Smooth muscle cell (in vitro differentiated cells): Measurements from ENCODE around the gene FAHD1. TPM values are rescaled to one million over a fixed set of nuclear protein-coding genes. Genes with fewer than 3 reads are reported as not detected.

Experiments
- DNase-seq: peaks from one replicate; lab custom pipeline; 2025; ENCODE audit not compliant: unreplicated experiment; lab: John Stamatoyannopoulos, UW
- H2AFZ ChIP-seq: fragments of 200-600 bp; sonication (generic); 2 replicates; pipeline ENCODE4 v1.6.0; 2016; ENCODE audit warnings: antibody characterized with exemption, low read depth, mild to moderate bottlenecking
- H3F3A ChIP-seq: fragments of 200-600 bp; sonication (generic); 2 replicates; pipeline ENCODE4 v1.6.0; 2017; ENCODE audit warnings: antibody characterized with exemption, low read depth
- H3K27ac ChIP-seq: fragments of 200-600 bp; sonication (generic); 2 replicates; pipeline ENCODE4 v1.5.1; 2016; ENCODE audit warnings: low read depth, mild to moderate bottlenecking
- H3K27me3 ChIP-seq: fragments of 200-600 bp; sonication (generic); 2 replicates; pipeline ENCODE4 v1.6.1; 2016; ENCODE audit warnings: low read depth, mild to moderate bottlenecking
- H3K36me3 ChIP-seq: fragments of 200-600 bp; sonication (generic); 2 replicates; pipeline ENCODE4 v1.5.1; 2016; ENCODE audit warnings: low read depth
- H3K4me1 ChIP-seq: fragments of 200-600 bp; sonication (generic); 2 replicates; pipeline ENCODE4 v1.5.1; 2016; ENCODE audit warnings: low read depth
- H3K4me2 ChIP-seq: fragments of 200-600 bp; sonication (generic); 2 replicates; pipeline ENCODE4 v1.6.0; 2016; ENCODE audit warnings: mild to moderate bottlenecking
- H3K4me3 ChIP-seq: fragments of 200-600 bp; sonication (generic); 2 replicates; pipeline ENCODE4 v1.5.1; 2016; ENCODE audit warnings: mild to moderate bottlenecking
- H3K79me2 ChIP-seq: fragments of 200-600 bp; sonication (generic); 2 replicates; pipeline ENCODE4 v1.6.0; 2016; ENCODE audit warnings: low read depth, mild to moderate bottlenecking
- H3K9ac ChIP-seq: fragments of 200-600 bp; sonication (generic); 2 replicates; pipeline ENCODE4 v1.6.0; 2016; ENCODE audit warnings: low read depth
- H3K9me3 ChIP-seq: fragments of 200-600 bp; sonication (generic); replicated peaks from 2 replicates; pipeline ENCODE4 v1.5.1; 2016; ENCODE audit warnings: low read depth
- H4K20me1 ChIP-seq: fragments of 200-600 bp; sonication (generic); 2 replicates; pipeline ENCODE4 v1.6.0; 2016; ENCODE audit warnings: low read depth
- CTCF ChIP-seq: fragments of 200-600 bp; sonication (generic); IDR thresholded peaks from 2 replicates; pipeline ENCODE4 v1.5.1; 2017; ENCODE audit warnings: borderline replicate concordance, mild to moderate bottlenecking, antibody characterized with exemption; ENCODE audit not compliant: insufficient read depth, poor library complexity, severe bottlenecking
- WGBS: methylation state at CpG from one replicate; pipeline ENCODE4 v1.1.7; 2016; ENCODE audit warnings: low lambda C conversion rate; 5-methylcytosine and 5-hydroxymethylcytosine counted together
- polyA plus RNA-seq: library from polyadenylated mRNA; unstranded; fragments of >200 nt; fragmentation: Nextera tagmentation; extraction: Ambion mirVana; gene quantifications from 2 replicates; pipeline ENCODE4 v1.2.1, GENCODE V29; 2016
- total RNA-seq: library from RNA; depleted of rRNA; stranded (reverse); fragments of >200 nt; gene quantifications from 2 replicates; pipeline ENCODE4 v1.2.3, GENCODE V29; 2014

Gene FAHD1
- total and polyA plus RNA-seq, 2 experiments from 2014 or later, result 32.4 TPM

DNA sequence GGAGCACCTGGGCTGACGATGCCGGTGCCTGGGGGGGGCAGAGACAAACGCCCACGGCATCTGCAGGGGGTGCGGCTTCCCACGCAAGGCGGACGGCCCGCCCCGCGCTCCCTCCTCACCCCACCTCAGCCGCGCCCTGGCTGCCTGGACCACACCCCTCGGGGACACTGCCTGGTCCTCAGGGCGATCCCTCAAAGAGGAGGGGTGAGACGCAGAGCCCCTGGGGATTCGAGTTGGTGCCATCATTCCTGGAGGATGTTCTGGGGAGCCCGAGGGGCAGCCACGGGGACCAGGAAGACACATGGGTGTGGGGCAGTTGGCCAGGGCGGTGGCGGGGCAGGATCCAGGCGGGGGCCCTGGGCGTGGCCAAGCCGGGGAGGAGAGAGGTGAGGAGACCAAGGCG, 37.4 kb upstream of the FAHD1 start:
- Histone ChIP-seq H3K27me3 (no peaks in the 10 kb centered on the region), H3F3A (no peaks in the 10 kb centered on the region), H3K9me3 (no peaks in the 10 kb centered on the region), H4K20me1 (peaks cover 37% of the 10 kb centered on the region), H3K36me3 (no peaks in the 10 kb centered on the region), H3K9ac (no peak overlapping the region), H2AFZ (no peak overlapping the region), H3K27ac (no peak overlapping the region), H3K4me1 (no peaks in the 10 kb centered on the region), H3K4me2 (no peak overlapping the region), H3K4me3 (no peak overlapping the region), H3K79me2 (peaks cover 27% of the 10 kb centered on the region)
- TF ChIP-seq CTCF, result no peak
- 96% methylated on average over 14 of the region's 25 CpGs for WGBS
- DNase-seq, result no peak

DNA sequence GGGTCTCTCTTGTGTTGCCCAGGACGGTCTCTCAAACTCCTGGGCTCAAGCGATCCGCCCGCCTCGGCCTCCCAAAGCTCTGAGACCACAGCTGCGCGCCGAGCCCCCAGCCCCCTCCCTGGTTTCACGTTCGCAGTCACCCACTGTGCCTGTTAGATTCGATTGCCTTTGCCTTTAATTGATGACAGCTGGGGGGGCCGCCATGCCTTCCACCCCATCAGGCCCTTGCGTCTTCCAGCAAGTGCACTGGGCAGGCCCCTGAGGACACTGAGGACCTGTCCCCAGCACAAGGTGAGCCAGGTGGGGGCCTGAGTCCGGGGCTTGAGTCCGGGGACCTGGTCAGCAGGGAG, 36.8 kb upstream of the FAHD1 start:
- Histone ChIP-seq H2AFZ (no peak overlapping the region), H3K9me3 (no peaks in the 10 kb centered on the region), H3K36me3 (no peaks in the 10 kb centered on the region), H3K27me3 (no peaks in the 10 kb centered on the region), H3K4me3 (no peak overlapping the region), H3K27ac (no peak overlapping the region), H3K9ac (no peak overlapping the region), H3K4me2 (no peak overlapping the region), H3K79me2 (peaks cover 21% of the 10 kb centered on the region), H4K20me1 (peaks cover 32% of the 10 kb centered on the region), H3F3A (no peaks in the 10 kb centered on the region), H3K4me1 (no peaks in the 10 kb centered on the region)
- DNase-seq, result no peak
- 93% methylated on average over 15 of the region's 15 CpGs for WGBS
- TF ChIP-seq CTCF, result no peak

GRCh38 chr16:1790611-1791255, 36.3 kb upstream of the FAHD1 start:
- Histone ChIP-seq H3K4me3 (no peak overlapping the region), H3K9ac (no peak overlapping the region), H4K20me1 (peaks cover 27% of the 10 kb centered on the region), H3F3A (no peaks in the 10 kb centered on the region), H3K9me3 (no peaks in the 10 kb centered on the region), H3K36me3 (no peaks in the 10 kb centered on the region), H3K27me3 (no peaks in the 10 kb centered on the region), H3K27ac (no peak overlapping the region), H2AFZ (no peak overlapping the region), H3K4me2 (no peak overlapping the region), H3K4me1 (no peaks in the 10 kb centered on the region), H3K79me2 (peaks cover 16% of the 10 kb centered on the region)
- 98% methylated on average over 37 of the region's 44 CpGs for WGBS
- TF ChIP-seq CTCF, result no peak
- no peak for DNase-seq

- no peak for DNase-seq
- Histone ChIP-seq H2AFZ (no peak overlapping the region), H3K36me3 (no peaks in the 10 kb centered on the region), H3K27me3 (no peaks in the 10 kb centered on the region), H3K4me2 (no peak overlapping the region), H4K20me1 (peaks cover 20% of the 10 kb centered on the region), H3K9ac (no peak overlapping the region), H3K9me3 (no peaks in the 10 kb centered on the region), H3K4me3 (no peak overlapping the region), H3K27ac (no peak overlapping the region), H3F3A (no peaks in the 10 kb centered on the region), H3K79me2 (peaks cover 11% of the 10 kb centered on the region), H3K4me1 (no peaks in the 10 kb centered on the region)
- WGBS, result 96% methylated on average over 42 of the region's 53 CpGs
- no peak for TF ChIP-seq CTCF
Measured at GRCh38 chr16:1791256-1791942, 35.6 kb upstream of the FAHD1 start.
